Tibial artery (tissue), 4 donors: ENCODE data around the gene CHMP6.
A peak's percentile ranks its signal among the peaks of the same experiment; 100 is the strongest.

Experiments used
- DNase-seq, 2 donors: peaks; one replicate each; pipeline ENCODE4 v3.0.0-alpha.2; 2019
- H3K27ac ChIP-seq, 2 donors: fragments of 200-600 bp; sonication (generic) in 1 of 2; 1 replicate in 1 of 2; 2 replicates in 1 of 2; pipeline ENCODE4 v1.5.1; 2018 to 2019; ENCODE audit warnings: mild to moderate bottlenecking in 1 of 2
- H3K27me3 ChIP-seq, 2 donors: fragments of 200-600 bp; sonication (generic) in 1 of 2; one replicate each; pipeline versions ENCODE4 v1.5.1 to v1.6.0; 2016 to 2019
- H3K36me3 ChIP-seq, 3 donors: fragments of 200-600 bp; sonication (generic) in 2 of 3; one replicate each; pipeline ENCODE4 v1.5.1; 2016 to 2019; ENCODE audit warnings: mild to moderate bottlenecking in 2 of 3
- H3K4me1 ChIP-seq, 4 donors: fragments of 200-600 bp; sonication (generic) in 2 of 4; 1 replicate in 3 of 4; 2 replicates in 1 of 4; pipeline ENCODE4 v1.5.1; 2016 to 2019
- H3K4me3 ChIP-seq, 2 donors: fragments of 200-600 bp; sonication (generic) in 1 of 2; 1 replicate in 1 of 2; 2 replicates in 1 of 2; pipeline ENCODE4 v1.5.1; 2018 to 2019; ENCODE audit warnings: mild to moderate bottlenecking in 2 of 2
- H3K9me3 ChIP-seq, 3 donors: fragments of 200-600 bp; sonication (generic) in 1 of 3; one replicate each; pipeline ENCODE4 v1.5.1; 2016 to 2019
- CTCF ChIP-seq, 2 experiments: fragments of 200-600 bp in 1 of 2; fragments of 450-650 bp in 1 of 2; IDR thresholded peaks; one replicate each; pipeline ENCODE4 v1.5.1; 2017 to 2019; ENCODE audit warnings: antibody characterized with exemption in 2 of 2, mild to moderate bottlenecking in 1 of 2, moderate library complexity in 1 of 2
- intact Hi-C: fragments of 100-400 bp; cut with DNase I; formaldehyde crosslinking; loops from one replicate; pipeline ENCODE4 v1.15.0; 2023; ENCODE audit warnings: low total_unique reads

CHMP6 gene

GRCh38 chr17:81034168-81034777, 42.6 kb downstream of the CHMP6 start:
- H3K27me3 ChIP-seq, result peaks cover 0 to 56% of the 10 kb centered on the region in 2 donors
- peaks cover 0 to 42% (median 35%) of the 10 kb centered on the region in 4 donors for H3K4me1 ChIP-seq
- no peaks in the 10 kb centered on the region for H3K36me3 ChIP-seq
- no peaks in the 10 kb centered on the region for H3K9me3 ChIP-seq
- no peak for DNase-seq
- H3K4me3 ChIP-seq, result peak overlapping the region; percentile 48 to 62
- intact Hi-C loops, result no loop called here
- TF ChIP-seq CTCF (IDR thresholded peaks at IDR 0.05), result no peak
- no peak overlapping the region for H3K27ac ChIP-seq

GRCh38 chr17:81034779-81035520, 43.3 kb downstream of the CHMP6 start, which contains the start of gene BAIAP2:
BAIAP2 (plus strand) TSS chr17:81035151; CDS start chr17:81035255, 104 bp downstream.
- DNase-seq, result peak; percentile 91 to 95
- no peak for TF ChIP-seq CTCF (IDR thresholded peaks at IDR 0.05)
- Histone ChIP-seq H3K4me3 (peak within 1 kb of the TSS; percentile 48 to 62), H3K9me3 (no peaks in the 10 kb centered on the region), H3K4me1 (peaks cover 0 to 47% (median 36%) of the 10 kb centered on the region in 4 donors), H3K36me3 (no peaks in the 10 kb centered on the region), H3K27me3 (peaks cover 0 to 50% of the 10 kb centered on the region in 2 donors), H3K27ac (no peak within 1 kb of the TSS)
- intact Hi-C loops, result loop anchor here (5.0 kb wide), 1 partner anchor 57 kb away; no protein-coding TSS in a partner anchor

GRCh38 chr17:81035521-81036196, 44.0 kb downstream of the CHMP6 start:
- intact Hi-C loops, result loop anchor here (5.0 kb wide), 1 partner anchor 57 kb away; no protein-coding TSS in a partner anchor
- H3K27ac ChIP-seq, result no peak overlapping the region
- TF ChIP-seq CTCF (IDR thresholded peaks at IDR 0.05), result no peak
- peak overlapping the region; percentile 48 to 62 for H3K4me3 ChIP-seq
- H3K36me3 ChIP-seq, result no peaks in the 10 kb centered on the region
- DNase-seq, result no peak
- H3K9me3 ChIP-seq, result no peaks in the 10 kb centered on the region
- H3K27me3 ChIP-seq, result peaks cover 0 to 43% of the 10 kb centered on the region in 2 donors
- peaks cover 0 to 54% (median 36%) of the 10 kb centered on the region in 4 donors for H3K4me1 ChIP-seq

GRCh38 chr17:81036197-81036941, 44.7 kb downstream of the CHMP6 start:
- Histone ChIP-seq H3K9me3 (no peaks in the 10 kb centered on the region), H3K4me3 (peak overlapping the region; percentile 48 to 62), H3K27me3 (peaks cover 0 to 37% of the 10 kb centered on the region in 2 donors), H3K4me1 (peaks cover 0 to 61% (median 36%) of the 10 kb centered on the region in 4 donors), H3K36me3 (no peaks in the 10 kb centered on the region), H3K27ac (no peak overlapping the region)
- DNase-seq, result no peak
- TF ChIP-seq CTCF (IDR thresholded peaks at IDR 0.05), result no peak
- intact Hi-C loops, result loop anchor here (5.0 kb wide), 1 partner anchor 56 kb away; no protein-coding TSS in a partner anchor
